SK-N-SH treated with all-trans-retinoic acid at 6 μM for 48 hours (cell line): ENCODE measurements around the gene ATP5F1C.

Source experiments
- CREB5 ChIP-seq: fragments of 250-450 bp; sonication (Bioruptor Pico); IDR thresholded peaks from 2 replicates; pipeline ENCODE4 v1.5.1; 2020; ENCODE audit warnings: low read depth, mild to moderate bottlenecking, moderate library complexity
- PATZ1 ChIP-seq: fragments of 250-450 bp; sonication (Bioruptor Pico); IDR thresholded peaks from 2 replicates; pipeline ENCODE4 v1.8.0; 2020; ENCODE audit warnings: mild to moderate bottlenecking, moderate library complexity, borderline replicate concordance
- SNAI2 ChIP-seq: fragments of 250-450 bp; sonication (Bioruptor Pico); IDR thresholded peaks from 2 replicates; pipeline ENCODE4 v1.5.0; 2020; ENCODE audit warnings: mild to moderate bottlenecking, moderate library complexity
- ZNF8 ChIP-seq: fragments of 450-650 bp; formaldehyde crosslinking; IDR thresholded peaks from 2 replicates; pipeline ENCODE4 v1.5.0; 2020; ENCODE audit warnings: mild to moderate bottlenecking, moderate library complexity

- TF ChIP-seq ZNF8 (CRISPR knock-in tag) (no peak), CREB5 (CRISPR knock-in tag) (no peak), PATZ1 (no peak), SNAI2 (CRISPR knock-in tag) (no peak)
These were observed at the start of gene ATP5F1C, which contains the start of gene KIN for GRCh38 chr10:7787857-7788638.
